Neural cell (in vitro differentiated cells): Measurements from ENCODE around the gene ANKRD28. TPM values are rescaled to one million over a fixed set of nuclear protein-coding genes. Genes with fewer than 3 reads are reported as not detected.
"Not testable (repeated sequence)": the region's sequence is repeated elsewhere in the genome, so short reads cannot be mapped to it uniquely, and the experiment has no call there.

Source experiments
- H2AFZ ChIP-seq: fragments of 200-600, 300-800 bp; sonication (generic), shearing (Covaris generic); 2 replicates; pipeline ENCODE4 v1.6.0; 2014; ENCODE audit warnings: low read depth, mild to moderate bottlenecking, antibody characterized with exemption, low read length, moderate library complexity
- H3F3A ChIP-seq: fragments of 200-600 bp; shearing (Covaris generic); 2 replicates; pipeline ENCODE4 v1.6.1; 2016; ENCODE audit warnings: mild to moderate bottlenecking, moderate library complexity, mixed read lengths, antibody characterized with exemption, low read length; ENCODE audit not compliant: insufficient read depth, poor library complexity, severe bottlenecking
- H3K27ac ChIP-seq: fragments of 200-600, 300-800 bp; sonication (generic), shearing (Covaris generic); 2 replicates; pipeline ENCODE4 v1.5.1; 2014; ENCODE audit warnings: mild to moderate bottlenecking, low read length, moderate library complexity
- H3K27me3 ChIP-seq: fragments of 300-800, 200-600 bp; sonication (generic), shearing (Covaris generic); 2 replicates; pipeline ENCODE4 v1.6.0; 2014; ENCODE audit warnings: mild to moderate bottlenecking, low read depth, low read length, moderate library complexity; ENCODE audit not compliant: insufficient read depth
- H3K36me3 ChIP-seq: fragments of 300-800, 200-600 bp; sonication (generic), shearing (Covaris generic); 2 replicates; pipeline ENCODE4 v1.5.1; 2014; ENCODE audit warnings: mild to moderate bottlenecking, antibody characterized with exemption, low read length, moderate library complexity; ENCODE audit not compliant: insufficient read depth
- H3K4me2 ChIP-seq: fragments of 300-800, 200-600 bp; sonication (generic), shearing (Covaris generic); 2 replicates; pipeline ENCODE4 v1.6.0; 2014; ENCODE audit warnings: mild to moderate bottlenecking, low read length
- H3K4me3 ChIP-seq: fragments of 300-800, 200-600 bp; sonication (generic), shearing (Covaris generic); 2 replicates; pipeline ENCODE4 v1.5.1; 2014; ENCODE audit warnings: mild to moderate bottlenecking, low read length, moderate library complexity
- H3K79me2 ChIP-seq: fragments of 200-600 bp; shearing (Covaris generic); replicated peaks from 2 replicates; pipeline ENCODE4 v1.6.0; 2014; ENCODE audit warnings: mild to moderate bottlenecking, low read length, moderate library complexity; ENCODE audit not compliant: insufficient read depth
- H3K9ac ChIP-seq: fragments of 300-800, 200-600 bp; sonication (generic), shearing (Covaris generic); 2 replicates; pipeline ENCODE4 v1.6.1; 2016; ENCODE audit warnings: mild to moderate bottlenecking, low read length, mixed read lengths
- H3K9me2 ChIP-seq: fragments of 200-600 bp; shearing (Covaris generic); 2 replicates; pipeline ENCODE4 v1.6.1; 2016; ENCODE audit warnings: mild to moderate bottlenecking, low read length, mixed read lengths; ENCODE audit not compliant: insufficient read depth
- H3K9me3 ChIP-seq: fragments of 200-600, 300-800 bp; sonication (generic), shearing (Covaris generic); 2 replicates; pipeline ENCODE4 v1.6.1; 2016; ENCODE audit warnings: mild to moderate bottlenecking, mixed run types, low read length, moderate library complexity, mixed read lengths
- H4K20me1 ChIP-seq: fragments of 200-600 bp; shearing (Covaris generic); 2 replicates; pipeline ENCODE4 v1.6.1; 2016; ENCODE audit warnings: mild to moderate bottlenecking, mixed run types; ENCODE audit not compliant: insufficient read depth
- CTCF ChIP-seq: fragments of 450-650 bp; IDR thresholded peaks from 2 replicates; pipeline ENCODE4 v1.5.1; 2014; ENCODE audit warnings: antibody characterized with exemption, mild to moderate bottlenecking, moderate library complexity; ENCODE audit not compliant: poor library complexity, severe bottlenecking
- EP300 ChIP-seq: fragments of 450-650 bp; conservative IDR thresholded peaks from 2 replicates; pipeline ENCODE4 v1.6.1; 2014; ENCODE audit warnings: antibody characterized with exemption, mild to moderate bottlenecking, moderate library complexity; ENCODE audit not compliant: poor library complexity, severe bottlenecking
- EZH2 ChIP-seq: fragments of 200-600, 300-800 bp; shearing (Covaris generic), sonication (generic); IDR thresholded peaks from 2 replicates; pipeline ENCODE4 v1.6.1; 2014; ENCODE audit warnings: antibody characterized with exemption, low read length, borderline replicate concordance, mild to moderate bottlenecking; ENCODE audit not compliant: insufficient read depth, poor library complexity, severe bottlenecking
- MXI1 ChIP-seq: fragments of 450-650 bp; conservative IDR thresholded peaks from 2 replicates; pipeline ENCODE4 v1.6.1; 2014; ENCODE audit warnings: antibody characterized with exemption, mild to moderate bottlenecking; ENCODE audit not compliant: poor library complexity, severe bottlenecking
- POLR2AphosphoS5 ChIP-seq: IDR thresholded peaks from 2 replicates; pipeline ENCODE4 v1.6.1; 2012
- RAD21 ChIP-seq: fragments of 450-650 bp; conservative IDR thresholded peaks from 2 replicates; pipeline ENCODE4 v1.6.1; 2014; ENCODE audit warnings: antibody characterized with exemption, mild to moderate bottlenecking, moderate library complexity
- REST ChIP-seq: IDR thresholded peaks from 2 replicates; pipeline ENCODE4 v1.6.1; 2012; ENCODE audit warnings: borderline replicate concordance
- SMC3 ChIP-seq: fragments of 450-650 bp; conservative IDR thresholded peaks from 2 replicates; pipeline ENCODE4 v1.6.1; 2014; ENCODE audit warnings: antibody characterized with exemption, mild to moderate bottlenecking, moderate library complexity; ENCODE audit not compliant: poor library complexity
- TAF1 ChIP-seq: IDR thresholded peaks from 2 replicates; pipeline ENCODE4 v1.6.1; 2012; ENCODE audit warnings: low read depth
- polyA plus RNA-seq: library from polyadenylated mRNA; depleted of rRNA; stranded (reverse); fragments of >200 nt; gene quantifications from 2 replicates; pipeline ENCODE4 v1.2.3, GENCODE V29; 2014

The ANKRD28 gene
- polyA plus RNA-seq, 1 donor from 2014 or later = 101 TPM

- no peak overlapping the region for H3K4me2 ChIP-seq
- H2AFZ ChIP-seq = no peak overlapping the region
- no peak overlapping the region for H3K9ac ChIP-seq
- no peaks in the 10 kb centered on the region for H3K9me3 ChIP-seq
- H3K79me2 ChIP-seq = peaks cover 44% of the 10 kb centered on the region
- TF ChIP-seq EZH2 (no peak), REST (no peak), EP300 (no peak), RAD21 (no peak), MXI1 (no peak), POLR2AphosphoS5 (no peak), SMC3 (no peak), TAF1 (no peak), CTCF (no peak)
- H3K36me3 ChIP-seq = no peaks in the 10 kb centered on the region
- no peaks in the 10 kb centered on the region for H3K9me2 ChIP-seq
- H3F3A ChIP-seq = no peaks in the 10 kb centered on the region
- H3K4me3 ChIP-seq = no peak overlapping the region
- H4K20me1 ChIP-seq = no peaks in the 10 kb centered on the region
- no peak overlapping the region for H3K27ac ChIP-seq
- H3K27me3 ChIP-seq = no peaks in the 10 kb centered on the region
Observed at GRCh38 chr3:15819043-15819442, 21.3 kb upstream of the ANKRD28 start.

- no peaks in the 10 kb centered on the region for H3F3A ChIP-seq
- H3K27me3 ChIP-seq = no peaks in the 10 kb centered on the region
- no peak overlapping the region for H3K27ac ChIP-seq
- H3K9me2 ChIP-seq = no peaks in the 10 kb centered on the region
- no peak overlapping the region for H3K4me3 ChIP-seq
- H3K9me3 ChIP-seq = no peaks in the 10 kb centered on the region
- H3K36me3 ChIP-seq = no peaks in the 10 kb centered on the region
- H3K79me2 ChIP-seq = peaks cover 26% of the 10 kb centered on the region
- no peak for TF ChIP-seq TAF1
- peak; percentile 74 for TF ChIP-seq RAD21
- TF ChIP-seq POLR2AphosphoS5 = no peak
- TF ChIP-seq EZH2 = no peak
- peak; percentile 68 for TF ChIP-seq CTCF
- TF ChIP-seq SMC3 = peak; percentile 72
- TF ChIP-seq REST = no peak
- H3K4me2 ChIP-seq = no peak overlapping the region
- no peak overlapping the region for H3K9ac ChIP-seq
- H2AFZ ChIP-seq = no peak overlapping the region
- no peaks in the 10 kb centered on the region for H4K20me1 ChIP-seq
Observed at GRCh38 chr3:15815696-15816095, 17.9 kb upstream of the ANKRD28 start.

DNA sequence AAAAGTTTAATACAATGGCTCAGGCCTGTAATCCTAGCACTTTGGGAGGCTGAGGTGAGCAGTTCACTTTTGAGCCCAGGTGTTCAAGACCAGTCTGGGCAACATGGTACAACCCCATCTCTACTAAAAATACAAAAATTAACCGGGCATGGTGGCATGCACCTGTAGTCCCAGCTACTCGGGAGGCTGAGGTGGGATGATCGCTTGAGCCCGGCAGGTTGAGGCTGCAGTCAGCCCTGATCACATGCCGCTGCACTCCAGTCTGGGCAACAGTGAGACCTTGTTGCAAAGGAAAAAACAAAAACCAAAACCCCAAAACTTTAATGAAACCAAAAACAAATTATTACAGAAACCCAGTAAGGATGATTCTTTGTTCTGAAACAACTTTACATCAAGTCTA, 15.3 kb upstream of the ANKRD28 start:
- not testable (repeated sequence) for H3K27me3 ChIP-seq, H3K36me3 ChIP-seq, H3K4me3 ChIP-seq, H3K9ac ChIP-seq, H3K27ac ChIP-seq, H4K20me1 ChIP-seq, H2AFZ ChIP-seq, H3F3A ChIP-seq, H3K9me3 ChIP-seq, H3K4me2 ChIP-seq, H3K9me2 ChIP-seq
- H3K79me2 ChIP-seq = peaks cover 16% of the 10 kb centered on the region
